A549 (cell line): ENCODE measurements around the gene ID3.

Experiments used
- BHLHE40 ChIP-seq: IDR thresholded peaks from 2 replicates; pipeline ENCODE4 v1.6.1; 2012; ENCODE audit warnings: low read depth, low read length, inconsistent platforms
- CBX8 ChIP-seq: fragments of 200-600 bp; sonication (generic); IDR thresholded peaks from 2 replicates; pipeline ENCODE4 v1.6.1; 2016
- CEBPB ChIP-seq, 2 experiments: fragments of >200 bp in 1 of 2; sonication (Bioruptor Twin) in 1 of 2; formaldehyde crosslinking in 1 of 2; IDR thresholded peaks; 2 replicates each; pipeline ENCODE4 v1.6.1; 2012 to 2016
- CHD2 ChIP-seq: fragments of 150-350 bp; IDR thresholded peaks from 2 replicates; pipeline ENCODE4 v1.6.1; 2014; ENCODE audit warnings: low read length; ENCODE audit not compliant: partially characterized antibody
- CTCF ChIP-seq: fragments of >200 bp; sonication (Bioruptor Twin); formaldehyde crosslinking; IDR thresholded peaks from 3 replicates; pipeline ENCODE4 v1.5.1; 2016
- ELK1 ChIP-seq: fragments of 150-350 bp; IDR thresholded peaks from 2 replicates; pipeline ENCODE4 v1.6.1; 2014; ENCODE audit warnings: low read depth, mild to moderate bottlenecking, low read length
- ESRRA ChIP-seq: fragments of 150-350 bp; IDR thresholded peaks from 2 replicates; pipeline ENCODE4 v1.6.1; 2014; ENCODE audit warnings: mild to moderate bottlenecking, low read length, borderline replicate concordance
- MAZ ChIP-seq: fragments of 150-350 bp; IDR thresholded peaks from 2 replicates; pipeline ENCODE4 v1.6.1; 2014; ENCODE audit warnings: antibody characterized with exemption, low read depth, low read length, borderline replicate concordance
- POLR2A ChIP-seq: IDR thresholded peaks from 2 replicates; pipeline ENCODE4 v1.6.1; 2012; ENCODE audit warnings: mild to moderate bottlenecking, low read length
- RAD21 ChIP-seq, 2 experiments: fragments of >200 bp in 1 of 2; sonication (Bioruptor Twin) in 1 of 2; formaldehyde crosslinking in 1 of 2; IDR thresholded peaks in 1 of 2; conservative IDR thresholded peaks in 1 of 2; 2 replicates in 1 of 2; 3 replicates in 1 of 2; pipeline ENCODE4 v1.6.1; 2012 to 2018; ENCODE audit warnings: inconsistent platforms in 1 of 2
- SMC3 ChIP-seq: fragments of >200 bp; sonication (Bioruptor Twin); formaldehyde crosslinking; IDR thresholded peaks from 3 replicates; pipeline ENCODE4 v1.6.1; 2018; ENCODE audit warnings: inconsistent platforms
- USF2 ChIP-seq: fragments of 450-650 bp; IDR thresholded peaks from 2 replicates; pipeline ENCODE4 v1.6.1; 2014; ENCODE audit warnings: antibody characterized with exemption
- TF ChIP-seq, protein P1 (sequence below): fragments of 200-600 bp; sonication (generic); IDR thresholded peaks from 2 replicates; pipeline ENCODE4 v1.6.1; 2016; ENCODE audit warnings: antibody characterized with exemption, mild to moderate bottlenecking, moderate library complexity

DNA sequence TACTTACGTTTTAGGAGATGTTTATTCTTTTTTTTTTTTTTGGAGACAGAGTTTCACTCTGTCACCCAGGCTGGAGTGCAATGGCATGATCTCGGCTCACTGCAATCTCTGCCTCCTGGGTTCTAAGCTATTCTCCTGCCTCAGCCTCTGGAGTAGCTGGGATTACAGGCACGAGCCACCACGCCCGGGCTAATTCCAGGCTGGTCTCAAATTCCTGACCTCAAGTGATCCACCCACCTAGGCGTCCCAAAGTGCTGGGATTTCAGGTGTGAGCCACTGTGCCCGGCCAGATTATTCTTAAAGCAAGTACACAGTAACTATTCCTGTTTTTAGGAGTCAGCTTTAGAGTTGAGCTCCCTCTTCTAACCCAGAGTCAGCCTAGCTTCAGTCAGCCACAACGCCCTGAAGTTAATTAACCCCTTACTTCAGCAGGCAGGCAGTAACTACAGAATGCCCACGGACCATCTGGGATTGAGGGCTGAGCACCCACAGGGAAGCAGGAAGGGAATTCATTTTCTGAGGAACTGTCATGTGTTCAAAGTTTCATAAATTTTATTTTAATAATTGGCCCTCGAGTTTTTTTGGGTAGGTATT is 5.3 kb upstream of the ID3 start:
- no peak for TF ChIP-seq POLR2A
- TF ChIP-seq USF2: no peak
- no peak for TF ChIP-seq ELK1
- TF ChIP-seq BHLHE40: no peak
- no peak for TF ChIP-seq CBX8
- TF ChIP-seq RAD21 (conservative IDR thresholded peaks at IDR 0.05 in 1 of 2, IDR thresholded peaks at IDR 0.05 in 1 of 2): no peak
- TF ChIP-seq CTCF: no peak
- TF ChIP-seq, protein P1, sequence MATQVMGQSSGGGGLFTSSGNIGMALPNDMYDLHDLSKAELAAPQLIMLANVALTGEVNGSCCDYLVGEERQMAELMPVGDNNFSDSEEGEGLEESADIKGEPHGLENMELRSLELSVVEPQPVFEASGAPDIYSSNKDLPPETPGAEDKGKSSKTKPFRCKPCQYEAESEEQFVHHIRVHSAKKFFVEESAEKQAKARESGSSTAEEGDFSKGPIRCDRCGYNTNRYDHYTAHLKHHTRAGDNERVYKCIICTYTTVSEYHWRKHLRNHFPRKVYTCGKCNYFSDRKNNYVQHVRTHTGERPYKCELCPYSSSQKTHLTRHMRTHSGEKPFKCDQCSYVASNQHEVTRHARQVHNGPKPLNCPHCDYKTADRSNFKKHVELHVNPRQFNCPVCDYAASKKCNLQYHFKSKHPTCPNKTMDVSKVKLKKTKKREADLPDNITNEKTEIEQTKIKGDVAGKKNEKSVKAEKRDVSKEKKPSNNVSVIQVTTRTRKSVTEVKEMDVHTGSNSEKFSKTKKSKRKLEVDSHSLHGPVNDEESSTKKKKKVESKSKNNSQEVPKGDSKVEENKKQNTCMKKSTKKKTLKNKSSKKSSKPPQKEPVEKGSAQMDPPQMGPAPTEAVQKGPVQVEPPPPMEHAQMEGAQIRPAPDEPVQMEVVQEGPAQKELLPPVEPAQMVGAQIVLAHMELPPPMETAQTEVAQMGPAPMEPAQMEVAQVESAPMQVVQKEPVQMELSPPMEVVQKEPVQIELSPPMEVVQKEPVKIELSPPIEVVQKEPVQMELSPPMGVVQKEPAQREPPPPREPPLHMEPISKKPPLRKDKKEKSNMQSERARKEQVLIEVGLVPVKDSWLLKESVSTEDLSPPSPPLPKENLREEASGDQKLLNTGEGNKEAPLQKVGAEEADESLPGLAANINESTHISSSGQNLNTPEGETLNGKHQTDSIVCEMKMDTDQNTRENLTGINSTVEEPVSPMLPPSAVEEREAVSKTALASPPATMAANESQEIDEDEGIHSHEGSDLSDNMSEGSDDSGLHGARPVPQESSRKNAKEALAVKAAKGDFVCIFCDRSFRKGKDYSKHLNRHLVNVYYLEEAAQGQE: no peak
- no peak for TF ChIP-seq MAZ
- no peak for TF ChIP-seq CEBPB (IDR thresholded peaks at IDR 0.05)
- no peak for TF ChIP-seq CHD2
- no peak for TF ChIP-seq SMC3
- TF ChIP-seq ESRRA: no peak
